GM19455 (cell line): ENCODE data around the gene PCNX2.
"Not testable (repeated sequence)": the region's sequence is repeated elsewhere in the genome, so short reads cannot be mapped to it uniquely, and the experiment has no call there.

ENCODE experiments used
- ATAC-seq: cut with Tn5 transposase; IDR thresholded peaks from one replicate; pipeline ENCODE4 v1.9.1; 2021; ENCODE audit not compliant: unreplicated experiment

PCNX2 gene

DNA sequence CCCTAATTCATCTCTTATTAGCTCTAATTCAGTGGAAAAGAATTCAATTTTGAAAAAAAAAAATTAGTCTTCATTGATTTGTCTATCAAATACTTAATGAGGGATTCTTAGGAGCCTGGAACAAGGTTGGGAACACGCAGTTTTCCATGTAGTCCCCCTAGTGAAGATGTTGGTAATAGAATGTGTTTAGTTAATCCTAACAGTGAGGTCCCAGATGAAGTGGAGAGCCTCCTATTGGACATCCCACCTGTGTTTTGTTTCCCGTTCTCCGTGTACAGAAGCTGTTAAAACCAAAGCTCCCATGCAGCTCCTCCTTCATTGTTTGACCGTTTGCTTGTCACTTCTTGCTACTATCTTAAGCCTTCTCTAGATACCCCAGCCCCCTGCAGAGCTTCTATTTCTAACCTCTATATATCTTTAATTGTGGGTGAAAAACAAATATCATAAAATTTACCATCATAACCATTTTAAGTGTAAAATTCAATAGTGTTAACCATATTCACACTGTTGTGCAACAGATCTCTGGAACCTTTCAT, 67.5 kb downstream of the PCNX2 start:
- ATAC-seq, result no peak

DNA sequence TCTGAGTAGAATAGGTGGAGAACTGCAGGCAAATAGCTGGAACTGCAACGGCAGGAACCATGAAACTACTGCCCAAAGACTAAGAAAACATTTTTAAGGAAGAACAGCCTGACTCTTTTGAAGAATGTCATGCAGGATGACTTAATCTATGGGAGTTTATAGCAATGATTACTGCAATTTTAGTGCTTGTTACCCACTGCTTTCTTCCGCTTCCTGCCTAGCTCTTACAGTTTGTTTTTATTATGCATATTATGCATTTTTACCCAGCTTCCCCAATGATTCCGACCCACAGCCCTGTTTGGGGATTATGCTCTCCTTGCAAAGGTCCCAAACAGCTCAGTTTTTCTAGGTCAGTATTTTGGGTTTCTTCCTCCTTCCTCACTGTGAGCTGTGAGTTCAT, 71.2 kb downstream of the PCNX2 start:
- ATAC-seq, result no peak

DNA sequence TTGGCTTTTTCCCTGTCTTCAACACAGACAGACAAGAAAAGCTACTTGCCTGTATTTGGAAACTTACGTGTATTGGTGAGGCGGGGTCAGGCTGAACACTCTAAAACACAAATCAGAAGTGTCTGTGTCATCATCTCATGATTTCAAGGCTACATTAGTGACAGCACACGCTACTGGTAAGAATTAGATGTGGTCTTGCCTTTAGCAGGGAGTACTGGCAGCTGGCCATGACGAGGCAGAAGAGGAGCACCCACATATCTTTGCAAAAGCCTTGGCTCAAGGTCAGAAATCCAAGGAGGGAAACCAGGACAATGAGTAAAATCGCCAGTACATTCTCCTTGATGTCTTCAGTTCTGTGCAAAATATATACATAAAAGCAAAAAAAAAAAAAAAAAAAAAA, 77.7 kb downstream of the PCNX2 start:
- no peak for ATAC-seq

DNA sequence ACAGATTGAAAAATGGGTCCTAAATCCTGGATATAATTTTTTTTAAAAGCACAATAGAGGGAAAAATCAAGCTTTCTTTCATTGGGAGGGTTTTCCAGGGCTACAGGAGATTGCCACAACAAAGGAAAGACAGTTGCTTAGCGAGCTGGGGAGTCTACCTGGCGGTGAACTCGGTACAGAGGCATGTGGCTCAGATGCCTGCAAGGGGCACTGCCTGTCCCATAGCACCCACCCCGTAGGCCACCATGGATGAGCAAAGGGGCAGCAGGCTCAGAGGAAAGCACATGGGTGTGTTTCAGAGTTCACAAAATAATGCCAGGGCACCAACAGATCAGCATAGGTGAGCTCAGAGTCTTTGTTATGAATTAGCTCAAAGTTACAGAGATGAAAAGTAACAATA, 79.5 kb downstream of the PCNX2 start:
- ATAC-seq, result no peak

DNA sequence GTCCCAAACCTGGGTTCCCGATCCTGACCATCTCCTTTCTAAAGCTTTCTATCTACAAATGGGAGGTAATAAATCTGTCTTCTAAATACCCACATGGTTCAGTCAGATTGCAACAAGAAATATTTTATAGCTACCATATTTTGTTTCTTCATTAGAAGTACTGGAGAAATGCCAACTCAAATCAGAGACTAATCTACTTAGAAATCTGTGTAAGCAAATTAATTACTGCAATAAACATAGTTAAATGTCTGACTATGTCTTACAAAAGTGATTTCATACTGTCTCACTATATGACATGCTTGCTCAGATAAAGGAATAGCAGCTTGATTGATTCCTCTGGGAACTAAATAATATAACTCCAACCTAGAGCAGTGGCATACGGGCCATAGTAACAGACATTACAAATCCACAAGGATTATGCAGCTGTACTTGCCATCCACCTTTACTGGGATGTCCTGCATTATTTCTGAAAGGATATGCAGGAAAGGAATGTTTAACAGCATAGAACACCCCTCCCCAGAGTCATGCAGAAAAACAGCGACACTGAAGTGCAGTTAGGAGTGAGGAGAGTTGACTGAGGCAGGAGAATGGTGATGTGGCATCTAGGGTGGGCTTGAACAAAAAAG, 80.3 kb downstream of the PCNX2 start:
- no peak for ATAC-seq

DNA sequence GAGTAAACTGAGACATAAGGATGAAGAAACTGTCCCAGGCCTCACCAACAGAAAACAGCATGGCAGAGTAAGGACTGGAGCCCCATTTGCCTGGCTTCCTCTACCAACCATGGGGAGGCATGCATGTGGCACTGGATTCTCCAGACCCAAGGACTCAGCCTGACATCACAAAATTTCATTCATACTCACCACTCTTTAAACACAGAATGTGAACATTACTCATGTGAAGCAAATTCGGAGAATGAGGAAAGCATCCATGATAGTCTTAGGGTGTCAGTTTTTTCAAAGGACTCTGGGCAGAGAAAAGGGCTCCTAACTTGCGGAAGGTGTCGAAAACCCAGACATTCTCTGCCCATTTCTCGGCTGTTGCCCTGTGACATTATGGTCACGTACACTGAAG, 83.9 kb downstream of the PCNX2 start:
- ATAC-seq, result no peak

DNA sequence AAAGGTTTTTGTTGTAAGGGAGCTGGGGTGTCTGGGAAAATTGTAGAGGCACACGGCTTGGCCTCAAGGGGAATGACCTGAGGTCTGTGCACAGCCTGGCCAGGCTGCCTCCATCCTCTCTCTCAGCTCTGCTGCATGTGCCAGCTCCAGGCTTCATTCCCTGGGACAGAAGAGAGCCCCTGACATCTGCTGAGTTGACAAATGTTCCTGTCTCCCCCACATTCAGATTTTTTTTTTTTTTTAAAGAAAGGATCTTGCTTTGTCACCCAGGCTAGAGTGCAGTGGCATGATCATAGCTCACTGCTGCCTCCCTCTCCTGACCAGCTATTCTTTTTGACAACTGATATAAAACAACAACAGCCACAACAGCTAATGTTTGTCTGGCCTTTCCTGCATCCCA, 84.4 kb downstream of the PCNX2 start:
- no peak for ATAC-seq

DNA sequence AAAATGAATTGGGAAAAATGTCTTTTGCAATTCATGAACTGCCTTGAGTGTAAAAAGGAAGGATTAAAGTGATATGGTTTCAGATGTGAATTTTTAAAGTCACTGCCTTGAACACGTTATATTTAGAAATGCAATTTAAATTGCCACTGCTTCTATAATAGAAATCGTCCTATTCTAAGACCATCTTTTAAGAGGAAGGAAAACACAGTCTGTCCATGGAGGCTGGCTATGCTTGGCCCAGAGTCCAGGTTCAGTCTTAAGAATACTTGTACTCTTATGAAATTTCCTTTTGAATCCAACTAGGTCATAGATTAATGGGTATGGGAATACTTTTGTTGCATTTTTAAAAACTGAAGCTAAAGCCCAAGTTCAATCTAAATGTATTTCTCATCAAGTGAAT, 86.0 kb downstream of the PCNX2 start:
- no peak for ATAC-seq

DNA sequence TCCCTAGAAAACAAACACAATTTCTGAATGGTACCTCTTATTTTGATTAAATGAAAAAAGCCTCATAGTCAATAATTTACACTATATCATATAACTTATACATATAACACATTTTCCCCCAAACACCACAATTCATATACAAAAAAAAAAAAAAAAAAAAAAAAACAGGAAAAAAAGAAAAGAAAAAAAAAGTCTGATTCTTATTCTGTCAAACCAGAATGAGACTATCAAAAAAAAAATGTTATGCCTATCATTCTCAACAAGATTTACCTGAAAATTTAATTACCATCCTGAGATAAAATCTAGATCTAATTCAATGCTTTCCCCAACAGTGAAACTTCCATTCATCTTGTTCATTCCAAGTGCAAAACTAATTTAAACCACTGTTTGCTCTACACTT, 86.8 kb downstream of the PCNX2 start:
- no peak for ATAC-seq

DNA sequence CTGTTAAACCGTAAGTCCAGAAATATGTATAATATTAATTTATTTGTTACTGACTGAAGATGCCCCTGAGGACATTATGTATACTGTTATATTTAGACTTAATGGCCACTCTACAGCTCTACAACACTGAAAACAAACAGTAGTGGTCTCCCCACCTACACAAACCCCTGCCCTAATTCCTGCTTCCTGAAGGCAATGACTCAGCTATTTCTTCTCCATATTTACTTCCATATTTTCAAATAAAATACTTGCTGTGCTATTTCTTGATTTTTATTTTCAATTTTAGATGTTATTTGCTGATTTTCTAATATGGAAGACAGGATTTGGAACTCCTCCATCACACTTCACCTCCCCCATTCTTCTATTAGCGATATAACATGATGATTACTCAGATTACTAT, 97.6 kb downstream of the PCNX2 start:
- ATAC-seq, result no peak

DNA sequence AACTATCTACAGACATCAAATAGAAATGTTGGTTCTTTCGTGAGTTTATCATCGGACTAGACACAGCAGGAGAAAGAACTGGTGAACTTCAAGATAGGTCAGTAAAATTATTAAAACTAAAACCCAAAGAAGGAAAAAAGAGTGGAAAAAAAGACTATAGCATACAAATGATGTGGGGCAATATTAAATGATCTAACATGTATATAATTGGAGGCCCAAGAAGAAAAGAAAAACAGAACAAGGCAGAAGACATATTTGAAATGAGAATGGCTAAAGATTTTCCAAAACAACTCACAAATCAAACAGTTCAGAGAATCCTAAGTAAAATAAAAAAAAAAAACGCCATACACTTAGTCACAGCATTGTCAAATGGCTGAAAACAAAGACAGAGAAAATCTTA, 101.8 kb downstream of the PCNX2 start:
- no peak for ATAC-seq

DNA sequence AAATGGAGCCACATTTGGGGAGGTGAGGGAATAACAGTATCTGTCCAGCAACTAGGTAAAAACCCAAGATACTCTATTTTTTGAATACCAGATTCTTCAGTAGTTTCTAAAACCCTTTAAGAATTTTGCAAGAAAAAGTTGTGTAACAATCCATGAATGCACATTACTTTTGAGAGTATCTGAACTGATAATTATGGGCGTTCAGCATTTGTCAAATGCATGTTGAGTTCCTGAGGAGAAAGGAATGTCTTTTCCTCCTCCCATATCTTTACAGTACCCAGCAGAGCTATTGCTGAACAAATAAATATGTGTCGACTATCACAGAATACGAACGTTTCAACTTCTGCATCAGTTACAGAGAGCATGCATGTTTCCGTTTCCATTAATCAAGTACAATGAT, 104.5 kb downstream of the PCNX2 start:
- no peak for ATAC-seq

DNA sequence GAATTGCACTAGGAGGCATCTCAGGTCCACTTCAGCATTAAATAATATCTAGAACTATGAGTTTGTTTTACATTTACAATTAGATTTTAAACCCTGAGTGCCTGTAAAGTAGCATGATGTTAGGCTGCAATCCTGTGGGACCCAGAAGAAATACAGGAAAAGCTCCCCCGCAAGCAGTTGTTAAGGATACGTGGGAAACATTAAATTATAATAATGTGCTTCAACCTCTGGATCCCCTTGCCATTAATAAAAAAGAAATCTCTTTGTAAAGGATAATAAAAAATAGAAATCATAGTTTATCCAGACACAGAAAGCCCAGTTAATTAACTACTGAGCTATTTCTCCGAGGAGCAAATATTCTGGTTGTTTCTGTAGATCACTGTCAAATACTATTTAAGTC, 106.0 kb downstream of the PCNX2 start:
- ATAC-seq, result no peak

DNA sequence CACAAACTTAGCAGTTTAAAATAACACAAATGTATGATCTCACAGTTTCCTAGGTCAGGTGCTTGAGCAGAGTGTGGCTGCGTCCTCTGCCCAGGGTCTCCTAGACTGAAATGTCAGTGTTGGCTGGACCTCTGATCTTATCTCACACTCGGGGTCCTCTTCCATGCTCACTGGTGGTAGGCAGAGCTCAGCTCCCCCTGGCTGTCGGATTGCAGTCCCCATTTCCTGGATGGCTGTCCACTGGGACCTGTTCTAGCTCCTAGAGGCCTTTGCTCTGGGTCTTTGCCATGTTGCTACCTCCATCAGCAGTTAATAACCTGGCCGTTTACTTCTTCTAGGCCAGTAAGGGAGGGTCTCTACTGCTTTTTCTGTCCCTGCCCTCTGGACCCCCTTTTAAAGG, 107.5 kb downstream of the PCNX2 start:
- no peak for ATAC-seq

DNA sequence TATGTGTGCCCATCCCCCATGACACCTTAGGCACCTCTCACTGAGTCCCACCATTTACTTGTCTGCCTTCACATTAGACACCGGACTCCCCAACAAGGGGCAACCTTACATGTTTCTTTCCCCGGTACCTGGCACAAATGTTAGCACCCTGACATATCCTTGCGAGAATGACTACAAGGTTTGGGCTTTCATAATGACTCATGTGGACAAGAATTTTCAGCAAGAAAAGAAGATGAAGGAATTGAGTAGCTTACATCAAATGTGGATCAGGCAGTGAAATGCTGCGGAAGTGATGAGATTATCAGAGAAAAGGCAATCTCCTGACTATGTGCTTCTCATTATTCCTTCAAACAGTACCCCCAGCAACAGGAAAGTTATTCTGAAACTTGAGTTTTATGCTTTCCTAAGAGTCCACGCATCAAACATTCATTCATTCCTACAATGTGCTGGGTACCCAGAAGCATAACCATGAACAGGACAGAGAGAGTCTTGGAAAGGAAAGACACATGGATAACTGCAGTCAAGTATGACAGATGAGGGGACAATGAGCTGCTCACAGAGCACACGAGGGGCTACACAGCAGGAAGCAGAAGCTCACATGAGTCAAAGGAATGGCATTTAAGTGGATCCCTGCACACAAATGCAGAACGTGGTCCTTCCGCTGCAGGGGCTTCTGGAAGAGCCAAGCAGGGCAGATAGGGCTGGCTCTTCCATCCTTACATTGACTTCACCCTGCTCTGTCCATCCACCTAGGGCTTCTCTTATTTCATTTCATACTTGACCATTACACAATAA, 112.1 kb downstream of the PCNX2 start:
- no peak for ATAC-seq

DNA sequence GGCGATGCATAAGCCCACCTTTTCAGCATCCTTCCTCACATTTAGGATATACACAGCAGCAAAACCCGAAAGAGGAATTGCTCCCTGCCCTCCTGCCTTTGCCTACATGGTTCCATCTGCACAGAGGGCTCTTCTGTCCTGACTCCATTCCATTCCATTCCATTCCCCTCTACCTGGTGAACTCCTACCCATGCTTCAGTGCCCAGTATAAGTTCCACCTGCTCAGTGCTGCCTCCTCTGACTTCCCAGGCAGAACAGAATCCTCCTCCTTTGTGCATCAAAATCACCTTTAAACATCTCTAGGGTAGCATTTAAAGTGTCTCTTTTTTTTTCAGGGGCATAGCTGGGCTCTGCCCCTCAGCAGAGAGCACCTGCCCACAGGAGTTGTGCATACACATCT, 112.9 kb downstream of the PCNX2 start:
- ATAC-seq, result no peak

DNA sequence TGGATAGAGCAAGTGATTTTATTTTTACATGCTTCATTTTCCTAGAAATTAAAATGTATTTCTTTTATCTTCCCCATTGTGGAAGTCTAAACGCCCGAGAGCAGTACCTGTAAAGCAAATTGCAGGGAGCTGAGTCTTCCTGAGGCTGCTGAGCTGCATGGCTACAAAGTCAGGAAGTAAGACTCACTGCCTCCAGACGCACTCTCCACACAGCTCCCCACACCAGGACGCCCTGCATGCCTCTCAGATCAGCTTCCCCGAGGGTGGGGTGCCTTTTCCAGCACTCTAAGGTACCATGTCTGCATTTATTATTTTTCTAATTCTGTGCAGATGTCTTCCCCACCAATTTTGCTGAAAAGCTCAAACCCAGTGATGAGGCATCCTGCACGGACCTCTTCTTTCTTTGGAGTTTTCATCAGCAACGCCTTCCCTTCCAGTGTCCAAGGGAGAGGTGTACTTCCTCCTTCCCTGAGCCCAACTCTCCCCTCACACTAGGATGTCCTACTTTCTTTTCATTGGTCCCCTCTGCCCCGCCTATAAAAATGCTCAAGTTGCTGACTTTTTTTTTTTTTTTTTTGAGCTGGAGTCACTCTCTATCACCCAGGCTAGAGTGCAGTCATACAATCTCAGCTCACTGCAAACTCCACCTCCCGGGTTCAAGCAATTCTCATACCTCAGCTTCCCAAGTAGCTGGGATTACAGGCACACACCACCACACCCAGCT, 114.7 kb downstream of the PCNX2 start:
- ATAC-seq, result no peak

DNA sequence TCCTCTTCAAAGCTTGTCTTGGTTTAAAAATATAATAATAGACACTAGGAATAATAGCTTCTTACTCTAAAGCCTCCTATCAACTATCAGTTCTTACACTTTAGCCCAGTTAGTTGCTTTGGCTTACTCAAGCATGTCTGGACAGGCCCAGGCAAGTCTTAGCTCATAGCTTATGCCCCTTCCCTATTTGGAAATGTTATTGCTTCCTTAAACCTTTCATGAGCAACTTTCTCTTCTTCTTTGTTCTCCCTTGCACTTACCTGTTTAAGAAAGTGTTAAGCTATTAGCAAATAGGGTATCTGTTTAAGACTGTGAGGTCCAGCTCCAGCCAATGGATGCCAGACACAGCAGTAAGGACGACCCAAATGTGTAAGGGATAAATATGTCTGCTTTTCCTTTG, 115.9 kb downstream of the PCNX2 start:
- not testable (repeated sequence) for ATAC-seq

DNA sequence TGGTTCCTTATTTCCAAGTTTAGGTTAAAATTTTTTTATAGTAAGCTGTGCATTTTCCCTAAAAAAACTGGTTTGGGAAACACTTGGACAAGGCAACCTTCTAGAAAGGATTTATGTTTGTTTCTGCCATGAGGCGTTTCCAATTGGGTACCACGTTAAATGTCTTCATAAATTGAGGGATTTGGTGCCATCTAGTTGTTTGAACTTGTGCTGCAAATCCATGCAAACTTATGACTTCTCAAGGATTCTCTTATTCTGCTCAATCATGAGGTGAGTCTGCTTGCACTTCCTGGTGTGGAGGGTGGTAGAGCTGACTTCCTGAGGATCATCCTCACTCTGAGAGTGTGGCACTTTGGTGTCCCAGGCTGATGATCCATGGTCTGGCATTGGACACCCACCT, 123.3 kb downstream of the PCNX2 start:
- no peak for ATAC-seq

DNA sequence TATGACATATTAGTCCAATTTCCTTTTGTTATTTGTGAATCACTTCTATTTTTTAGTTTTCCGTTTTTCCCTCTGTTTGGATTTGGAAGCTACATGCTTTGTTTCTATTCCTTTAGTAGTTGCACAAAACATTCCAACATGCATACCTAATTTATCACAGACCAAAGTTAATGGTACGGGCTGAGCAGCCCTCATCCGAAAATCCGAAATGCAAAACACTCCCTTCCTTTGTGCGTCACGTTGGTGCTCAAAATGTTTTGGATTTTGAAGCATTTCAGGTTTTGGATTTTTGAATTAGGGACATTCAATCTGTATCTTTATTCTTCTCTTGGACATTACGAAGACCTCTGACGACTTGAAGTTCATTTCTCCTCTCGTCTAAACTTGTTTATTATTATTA, 124.8 kb downstream of the PCNX2 start:
- ATAC-seq, result no peak

DNA sequence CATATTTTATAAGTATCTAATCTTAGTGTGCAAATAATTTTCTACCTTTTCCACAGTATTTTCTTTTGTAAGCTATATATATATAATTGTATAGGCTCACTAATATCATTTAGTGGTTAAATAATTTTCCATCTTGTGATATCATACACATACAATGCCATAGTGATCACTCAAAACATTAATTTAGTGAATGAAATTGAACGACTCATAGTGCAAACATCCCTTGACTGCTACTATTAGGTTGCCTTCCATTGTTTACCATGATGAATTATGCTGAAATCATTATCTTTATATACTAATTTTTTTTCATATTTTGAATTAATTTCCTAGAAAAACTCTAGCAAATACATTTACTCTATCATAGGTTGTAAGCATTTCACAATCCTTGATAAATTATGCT, 127.1 kb downstream of the PCNX2 start:
- no peak for ATAC-seq

DNA sequence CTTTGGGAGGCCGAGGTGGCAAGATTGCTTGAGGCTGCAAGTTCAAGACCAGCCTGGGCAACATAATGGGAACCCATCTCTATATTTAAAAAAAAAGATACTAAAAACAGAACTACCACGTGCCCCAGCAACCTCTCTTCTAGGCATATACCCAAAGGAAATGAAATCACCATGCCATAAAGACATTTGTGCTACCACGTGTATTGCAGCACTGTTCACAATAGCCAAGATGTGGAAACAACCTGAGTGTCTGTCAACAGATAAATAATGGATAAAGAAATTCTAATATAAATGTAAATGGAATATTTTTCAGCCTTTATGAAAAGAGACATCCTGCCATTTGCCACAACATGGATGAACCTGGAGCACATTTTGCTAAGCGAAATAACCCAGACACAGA, 128.6 kb downstream of the PCNX2 start:
- no peak for ATAC-seq
